HUES6 (cell line): ENCODE measurements around the gene ACOT8.
"Not testable (repeated sequence)": the region's sequence is repeated elsewhere in the genome, so short reads cannot be mapped to it uniquely, and the experiment has no call there.

Source experiments
- H3K27ac ChIP-seq: 2 replicates; pipeline ENCODE4 v1.7.0; 2013; ENCODE audit warnings: low read depth, mild to moderate bottlenecking, low read length, inconsistent platforms
- H3K27me3 ChIP-seq: 2 replicates; pipeline ENCODE4 v1.6.1; 2013; ENCODE audit warnings: low read length; ENCODE audit not compliant: control insufficient read depth, insufficient read depth
- H3K36me3 ChIP-seq: 2 replicates; pipeline ENCODE4 v1.6.1; 2013; ENCODE audit warnings: low read length; ENCODE audit not compliant: control insufficient read depth, insufficient read depth
- H3K4me1 ChIP-seq: 2 replicates; pipeline ENCODE4 v1.6.1; 2013; ENCODE audit warnings: low read length; ENCODE audit not compliant: control insufficient read depth, insufficient read depth
- H3K4me3 ChIP-seq: 2 replicates; pipeline ENCODE4 v1.5.1; 2013; ENCODE audit warnings: low read depth, low read length
- H3K9ac ChIP-seq: one replicate; pipeline ENCODE4 v1.6.1; 2013; ENCODE audit warnings: mild to moderate bottlenecking, low read length
- H3K9me3 ChIP-seq: 2 replicates; pipeline ENCODE4 v1.6.1; 2013; ENCODE audit warnings: low read depth, low read length; ENCODE audit not compliant: control insufficient read depth, insufficient read depth

Gene ACOT8

GRCh38 chr20:45857114-45857881 is at the start of gene ACOT8, which contains the start of gene ZSWIM3:
Gene ACOT8, minus strand, starts transcription at chr20:45857392. Its CDS starts 77 bp downstream, at chr20:45857315.
Gene ZSWIM3, plus strand, starts transcription at chr20:45857614. Its CDS starts 212 bp downstream, at chr20:45857826.
- H3K27me3 ChIP-seq, result no peaks in the 10 kb centered on the region
- H3K36me3 ChIP-seq, result peaks cover 5% of the 10 kb centered on the region; the same call in 1 of the 2 replicates
- H3K27ac ChIP-seq, result peak within 1 kb of the TSS; percentile 54
- H3K4me3 ChIP-seq, result peak within 1 kb of the TSS; percentile 76
- H3K9me3 ChIP-seq, result no peaks in the 10 kb centered on the region
- peak within 1 kb of the TSS; percentile 70 for H3K9ac ChIP-seq
- peaks cover 48% of the 10 kb centered on the region for H3K4me1 ChIP-seq

DNA sequence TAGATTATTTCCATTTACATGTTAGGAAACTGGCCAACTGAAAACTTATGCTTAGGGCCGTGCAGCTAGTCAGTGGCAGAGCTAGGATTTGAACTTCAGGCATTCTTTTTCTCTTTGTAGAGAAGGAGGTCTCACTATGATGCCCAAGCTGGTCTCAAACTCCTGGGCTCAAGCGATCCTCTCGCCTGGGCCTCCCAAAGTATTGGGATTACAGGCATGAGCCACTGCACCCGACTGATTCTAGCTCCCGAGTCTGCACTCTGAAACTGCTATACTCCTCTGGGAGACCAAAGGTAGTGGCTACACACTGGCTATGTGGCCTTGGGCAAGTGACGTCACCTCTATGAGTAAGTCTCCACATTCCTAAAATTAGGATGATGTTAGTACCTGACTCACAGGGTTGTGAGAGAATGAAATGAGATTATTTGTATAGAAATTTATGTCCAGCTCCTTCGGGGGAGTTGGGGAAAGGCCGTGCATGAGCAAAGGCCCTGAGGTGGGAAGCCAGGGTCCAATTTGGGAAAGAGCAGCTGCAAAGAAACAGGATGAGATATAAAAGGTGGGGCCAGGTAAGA is 48.4 kb upstream of the ACOT8 start:
- Histone ChIP-seq H3K27me3 (no peaks in the 10 kb centered on the region), H3K36me3 (peaks cover 80% of the 10 kb centered on the region), H3K4me1 (no peaks in the 10 kb centered on the region), H3K27ac (no peak overlapping the region), H3K4me3 (no peak overlapping the region), H3K9ac (no peak overlapping the region), H3K9me3 (no peaks in the 10 kb centered on the region)

GRCh38 chr20:45904583-45905504 is 47.7 kb upstream of the ACOT8 start:
- Histone ChIP-seq H3K4me3 (no peak overlapping the region), H3K9me3 (no peaks in the 10 kb centered on the region), H3K4me1 (no peaks in the 10 kb centered on the region), H3K9ac (no peak overlapping the region), H3K36me3 (peaks cover 84% of the 10 kb centered on the region), H3K27ac (no peak overlapping the region), H3K27me3 (no peaks in the 10 kb centered on the region)

GRCh38 chr20:45902199-45902701 is 45.1 kb upstream of the ACOT8 start:
- H3K27ac ChIP-seq, result no peak overlapping the region
- H3K4me3 ChIP-seq, result no peak overlapping the region
- H3K9ac ChIP-seq, result no peak overlapping the region
- peaks cover 89% of the 10 kb centered on the region for H3K36me3 ChIP-seq
- H3K27me3 ChIP-seq, result no peaks in the 10 kb centered on the region
- no peaks in the 10 kb centered on the region for H3K4me1 ChIP-seq
- H3K9me3 ChIP-seq, result no peaks in the 10 kb centered on the region

DNA sequence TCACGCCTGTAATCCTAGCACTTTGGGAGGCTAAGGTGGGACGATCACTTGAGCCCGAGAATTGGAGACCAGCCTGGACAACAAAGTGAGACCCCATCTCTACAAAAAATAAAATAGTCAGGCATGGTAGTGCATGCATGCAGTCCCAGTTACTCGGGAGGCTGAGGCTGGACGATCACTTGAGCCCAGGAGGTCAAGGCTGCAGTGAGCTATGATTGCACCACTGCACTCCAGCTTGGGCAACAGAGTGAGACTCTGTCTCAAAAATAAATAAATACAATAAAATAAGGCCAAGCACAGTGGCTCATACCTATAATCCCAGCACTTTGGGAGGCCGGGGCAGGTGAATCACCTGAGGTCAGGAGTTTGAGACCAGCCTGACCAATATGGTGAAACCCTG is 44.1 kb upstream of the ACOT8 start:
- not testable (repeated sequence) for H3K4me1 ChIP-seq, H3K4me3 ChIP-seq, H3K27me3 ChIP-seq, H3K27ac ChIP-seq, H3K9me3 ChIP-seq, H3K9ac ChIP-seq
- H3K36me3 ChIP-seq, result peaks cover 92% of the 10 kb centered on the region

DNA sequence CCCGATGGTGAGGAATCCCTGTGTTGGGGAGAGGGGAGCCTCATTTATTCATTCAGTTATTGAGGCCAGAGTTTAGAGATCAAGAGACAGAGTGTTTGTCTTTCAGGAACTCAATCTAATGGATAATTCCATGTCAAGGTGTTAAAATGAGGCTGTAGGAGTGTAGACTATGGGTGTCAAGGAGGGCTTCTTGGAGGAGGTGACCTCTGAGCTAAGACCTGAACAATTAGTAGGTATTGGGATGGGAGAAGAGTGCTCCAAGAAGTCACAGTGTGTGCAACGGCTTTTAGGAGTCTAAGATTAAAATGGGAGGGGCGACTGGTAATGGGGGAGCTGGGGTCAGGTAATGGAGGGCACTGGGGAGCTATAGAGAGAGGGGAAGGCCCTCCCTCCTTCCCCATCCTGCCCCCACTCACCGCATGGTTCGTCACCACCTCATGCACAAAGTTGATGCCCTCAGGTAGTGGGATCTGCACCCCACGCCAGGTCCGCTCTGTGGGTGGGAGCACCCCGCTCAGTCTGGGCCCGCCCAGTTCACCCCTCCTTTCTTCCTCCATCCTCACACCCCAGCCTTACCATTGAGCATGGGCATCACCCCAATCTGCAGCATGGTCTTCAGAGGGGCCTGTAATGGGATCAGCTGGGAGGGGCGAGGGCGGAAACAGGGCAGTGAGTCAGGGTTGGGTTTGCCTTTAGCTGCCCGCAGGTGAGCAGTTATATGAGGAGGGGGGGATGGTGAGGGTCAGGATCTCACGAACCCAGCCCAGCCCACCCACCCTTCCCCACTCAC is 42.0 kb upstream of the ACOT8 start:
- Histone ChIP-seq H3K4me3 (no peak overlapping the region), H3K36me3 (peaks cover 80% of the 10 kb centered on the region), H3K27me3 (no peaks in the 10 kb centered on the region), H3K4me1 (no peaks in the 10 kb centered on the region), H3K27ac (no peak overlapping the region), H3K9me3 (no peaks in the 10 kb centered on the region), H3K9ac (no peak overlapping the region)

- H3K4me1 ChIP-seq, result no peaks in the 10 kb centered on the region
- peaks cover 77% of the 10 kb centered on the region for H3K36me3 ChIP-seq
- no peaks in the 10 kb centered on the region for H3K9me3 ChIP-seq
- no peak overlapping the region for H3K9ac ChIP-seq
- no peak overlapping the region for H3K27ac ChIP-seq
- no peak overlapping the region for H3K4me3 ChIP-seq
- H3K27me3 ChIP-seq, result no peaks in the 10 kb centered on the region
Observed at GRCh38 chr20:45898285-45898684, 41.1 kb upstream of the ACOT8 start.

DNA sequence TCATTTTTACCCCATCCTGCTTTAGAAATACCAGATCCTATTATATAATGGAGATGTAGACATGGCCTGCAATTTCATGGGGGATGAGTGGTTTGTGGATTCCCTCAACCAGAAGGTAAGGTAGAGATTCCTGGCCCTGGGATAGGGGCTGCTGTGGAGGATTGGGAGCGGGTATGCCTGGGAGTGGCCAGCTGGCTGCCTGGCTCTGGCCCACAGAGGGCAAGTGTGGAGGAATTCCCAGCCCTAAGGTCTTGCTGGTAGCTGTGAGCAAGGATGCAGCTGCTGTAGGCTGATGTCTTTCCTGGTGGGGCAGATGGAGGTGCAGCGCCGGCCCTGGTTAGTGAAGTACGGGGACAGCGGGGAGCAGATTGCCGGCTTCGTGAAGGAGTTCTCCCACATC is 40.5 kb upstream of the ACOT8 start:
- H3K9ac ChIP-seq, result no peak overlapping the region
- no peak overlapping the region for H3K27ac ChIP-seq
- H3K4me3 ChIP-seq, result no peak overlapping the region
- H3K4me1 ChIP-seq, result no peaks in the 10 kb centered on the region
- H3K36me3 ChIP-seq, result peaks cover 77% of the 10 kb centered on the region
- no peaks in the 10 kb centered on the region for H3K9me3 ChIP-seq
- H3K27me3 ChIP-seq, result no peaks in the 10 kb centered on the region

GRCh38 chr20:45897289-45897688 is 40.1 kb upstream of the ACOT8 start:
- Histone ChIP-seq H3K27ac (no peak overlapping the region), H3K36me3 (peaks cover 75% of the 10 kb centered on the region), H3K27me3 (no peaks in the 10 kb centered on the region), H3K9ac (no peak overlapping the region), H3K9me3 (no peaks in the 10 kb centered on the region), H3K4me3 (no peak overlapping the region), H3K4me1 (no peaks in the 10 kb centered on the region)

DNA sequence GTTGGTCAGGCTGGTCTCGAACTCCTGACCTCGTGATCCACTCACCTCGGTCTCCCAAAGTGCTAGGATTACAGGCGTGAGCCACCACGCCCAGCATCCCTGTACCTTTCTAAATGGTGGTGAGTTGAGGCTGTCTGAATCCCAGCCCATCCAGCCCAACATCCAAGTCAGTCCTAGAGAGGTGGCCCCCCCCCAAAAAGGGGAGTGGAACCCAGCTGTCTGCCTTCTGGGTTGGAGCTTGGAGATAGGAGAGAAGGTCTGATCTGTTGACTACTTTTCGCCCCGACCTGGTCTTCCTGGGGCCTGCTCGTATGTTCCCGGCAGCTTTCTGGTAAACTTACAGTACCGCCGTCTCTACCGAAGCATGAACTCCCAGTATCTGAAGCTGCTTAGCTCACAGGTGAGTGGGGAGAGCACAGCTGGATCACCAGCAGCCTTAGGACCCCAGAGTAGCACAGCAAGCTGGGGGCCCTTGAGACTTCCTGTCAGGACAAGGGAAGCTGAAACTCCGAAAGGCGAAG is 39.5 kb upstream of the ACOT8 start:
- Histone ChIP-seq H3K27ac (no peak overlapping the region), H3K36me3 (peaks cover 69% of the 10 kb centered on the region), H3K4me3 (no peak overlapping the region), H3K4me1 (no peaks in the 10 kb centered on the region), H3K9ac (no peak overlapping the region), H3K9me3 (no peaks in the 10 kb centered on the region), H3K27me3 (no peaks in the 10 kb centered on the region)
